ENCODE results near the gene ADAM19.
"Not testable (repeated sequence)": the region's sequence is repeated elsewhere in the genome, so short reads cannot be mapped to it uniquely, and the experiment has no call there.

Gene ADAM19

GRCh38 chr5:157460921-157461792, 114.4 kb downstream of the ADAM19 start:
- DNase-seq (ENCODE audit: low read depth) = no peak

GRCh38 chr5:157459715-157460599, 115.6 kb downstream of the ADAM19 start, which contains the start of gene NIPAL4:
Gene NIPAL4, plus strand, starts transcription at chr5:157460213. Its CDS starts 108 bp downstream, at chr5:157460321.
- DNase-seq (ENCODE audit: low read depth) = no peak

DNA sequence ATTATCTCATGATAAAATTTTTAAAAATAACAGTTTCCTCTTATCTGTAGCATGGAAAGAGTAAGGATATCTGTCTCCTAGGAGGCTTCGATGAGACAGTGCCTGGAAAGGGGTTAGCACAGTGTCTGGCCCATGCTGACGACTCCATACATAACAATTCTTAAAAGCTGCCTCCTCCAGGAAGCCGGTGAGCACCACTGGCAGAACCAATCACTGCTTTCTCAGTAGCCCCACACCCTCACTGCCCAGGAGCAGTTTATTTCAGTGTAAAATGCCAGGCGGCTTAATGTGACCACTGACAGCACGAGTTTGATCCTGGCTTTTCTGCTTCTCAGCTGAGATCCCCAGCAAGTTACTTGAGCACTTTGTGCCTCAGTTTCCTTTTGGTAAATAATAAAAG, 116.7 kb downstream of the ADAM19 start:
- no peak for DNase-seq (ENCODE audit: low read depth)

DNA sequence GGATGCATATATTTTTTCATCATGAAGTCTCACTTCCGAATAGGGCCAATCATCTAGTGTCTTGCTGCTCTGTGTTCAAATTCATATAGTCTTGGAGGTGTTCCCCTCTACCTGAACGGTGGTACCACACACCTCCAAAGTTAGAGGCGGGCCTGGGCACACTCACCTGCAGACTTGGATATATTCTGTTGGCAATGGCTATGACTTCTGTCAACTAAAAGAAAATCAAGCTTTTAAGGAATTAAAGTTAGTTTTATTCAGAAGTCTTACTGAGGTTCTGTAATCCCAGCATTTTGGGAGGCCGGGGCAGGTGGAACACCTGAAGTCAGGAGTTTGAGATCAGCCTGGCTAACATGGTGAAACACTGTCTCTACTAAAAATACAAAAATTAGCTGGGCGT, 118.2 kb downstream of the ADAM19 start:
- no peak for DNase-seq (ENCODE audit: low read depth)

- no peak for DNase-seq (ENCODE audit: low read depth)
Observed at GRCh38 chr5:157456301-157456700, 119.3 kb downstream of the ADAM19 start.

DNA sequence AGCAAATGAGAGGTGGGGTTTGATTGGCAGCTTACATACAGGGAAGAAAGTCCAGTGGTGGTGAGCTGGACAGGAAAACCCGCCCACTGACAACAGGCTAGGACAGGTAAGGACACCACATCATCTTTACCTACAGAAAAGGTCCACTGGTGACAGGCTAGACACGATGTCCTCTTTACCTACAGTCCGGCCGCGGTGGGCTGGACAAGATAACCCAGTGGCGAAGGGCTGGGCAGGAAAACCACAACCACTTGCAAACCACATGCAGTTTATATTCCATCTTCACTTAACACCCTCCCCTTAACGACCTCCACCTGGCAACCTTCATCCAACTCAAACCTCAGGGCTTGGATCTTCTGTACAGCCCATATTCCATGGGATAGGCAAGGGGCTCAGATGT, 120.5 kb downstream of the ADAM19 start:
- no peak for DNase-seq (ENCODE audit: low read depth)

DNA sequence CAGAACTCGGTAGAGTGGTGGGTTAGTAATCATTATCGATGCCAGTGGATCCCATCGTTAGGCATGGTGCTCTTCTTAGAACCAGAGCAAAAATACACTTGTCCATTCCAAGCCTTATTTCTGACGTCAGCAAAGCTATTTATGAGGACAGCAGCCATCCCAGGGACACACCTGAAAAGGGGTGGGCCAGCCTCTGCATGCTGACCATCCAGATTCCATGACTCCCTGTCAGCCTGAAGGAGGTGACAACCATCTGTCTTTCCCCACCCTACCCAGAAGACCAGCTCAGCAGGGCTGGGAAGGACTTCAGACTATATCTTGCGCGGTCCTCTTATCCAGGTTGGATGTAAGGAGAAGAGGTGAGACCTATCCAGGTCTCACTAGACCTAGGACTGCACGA, 121.3 kb downstream of the ADAM19 start:
- DNase-seq (ENCODE audit: low read depth) = no peak

GRCh38 chr5:157451806-157452205, 123.8 kb downstream of the ADAM19 start:
- DNase-seq (ENCODE audit: low read depth) = no peak

- no peak for DNase-seq (ENCODE audit: low read depth)
Observed at GRCh38 chr5:157450024-157450423, 125.6 kb downstream of the ADAM19 start.

DNA sequence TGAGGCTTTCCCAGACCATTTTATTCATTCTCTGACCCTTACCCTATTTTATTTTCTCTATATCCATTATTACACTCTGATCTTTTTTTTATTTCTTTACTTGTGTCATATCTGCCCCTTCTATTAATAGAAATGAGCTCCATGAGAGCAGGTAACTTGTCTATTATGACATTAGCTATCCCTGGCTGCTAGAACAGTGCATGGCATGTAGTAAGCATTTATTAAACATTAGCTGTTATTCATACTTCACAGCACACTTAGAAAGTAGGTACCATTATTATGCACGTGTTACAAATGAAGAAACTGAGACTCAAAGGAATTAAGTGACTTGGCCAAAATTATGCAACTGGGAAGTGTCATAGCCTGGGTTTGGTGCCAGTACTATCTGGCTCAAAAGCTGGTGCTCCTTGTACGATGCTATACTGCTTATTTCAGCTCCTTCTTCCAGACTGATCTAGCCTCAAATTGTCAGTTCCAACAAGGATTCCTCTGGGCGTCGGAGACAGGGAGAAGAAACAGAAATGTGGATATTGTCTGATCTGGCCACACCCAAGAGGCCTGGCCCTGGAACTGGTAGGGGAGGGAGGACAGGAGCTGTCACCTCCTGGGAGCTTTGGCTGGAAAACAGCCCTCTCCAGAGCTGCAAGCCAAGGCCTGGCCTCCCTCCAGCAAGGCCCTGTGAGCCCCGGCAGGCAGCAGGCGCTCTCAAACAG, 126.4 kb downstream of the ADAM19 start:
- no peak for DNase-seq (ENCODE audit: low read depth)

DNA sequence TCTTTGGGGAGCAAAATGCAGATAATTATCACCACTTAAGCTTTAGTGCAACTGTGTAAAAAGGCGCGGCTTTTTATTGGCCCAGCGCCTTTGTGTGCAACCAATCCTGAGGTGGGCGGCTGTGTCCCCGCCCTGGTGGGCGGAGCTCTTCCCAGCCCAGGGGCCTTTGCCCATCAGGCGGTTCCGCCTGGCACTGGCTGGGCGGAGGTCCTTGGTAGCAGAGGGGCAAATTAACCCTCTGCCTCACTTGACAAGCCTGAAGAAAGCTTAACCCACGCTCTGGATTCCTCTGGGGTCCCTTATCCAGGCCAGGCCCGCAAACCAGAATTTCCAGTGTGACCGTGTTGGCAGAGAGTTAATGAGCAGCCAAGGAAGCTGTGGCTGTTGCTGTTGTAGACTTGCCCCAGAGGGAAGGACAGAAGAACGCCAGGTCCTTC, 128.4 kb downstream of the ADAM19 start:
- no peak for DNase-seq (ENCODE audit: low read depth)

DNA sequence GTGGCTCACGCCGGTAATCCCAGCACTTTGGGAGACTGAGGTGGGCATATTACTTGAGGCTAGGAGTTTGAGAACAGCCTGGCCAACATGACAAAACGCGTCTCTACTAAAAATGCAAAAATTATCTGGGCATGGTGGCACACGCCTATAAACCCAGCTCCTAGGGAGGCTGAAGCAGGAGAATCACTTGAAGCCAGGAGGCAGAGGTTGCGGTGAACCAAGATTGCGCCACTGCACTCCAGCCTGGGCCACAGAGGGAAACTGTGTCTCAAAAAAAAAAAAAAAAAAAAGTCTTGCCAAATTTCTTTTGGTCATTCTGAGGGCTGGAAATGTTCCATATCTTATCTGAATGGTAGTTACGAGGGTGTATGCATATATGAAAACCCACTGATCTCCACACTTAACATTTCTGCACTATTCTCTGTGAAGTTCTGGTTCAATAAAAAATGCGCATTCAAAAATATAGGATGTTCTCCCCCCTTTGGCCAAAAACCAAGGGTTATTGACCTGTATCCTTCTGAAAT, 129.1 kb downstream of the ADAM19 start:
- DNase-seq (ENCODE audit: low read depth) = no peak

DNA sequence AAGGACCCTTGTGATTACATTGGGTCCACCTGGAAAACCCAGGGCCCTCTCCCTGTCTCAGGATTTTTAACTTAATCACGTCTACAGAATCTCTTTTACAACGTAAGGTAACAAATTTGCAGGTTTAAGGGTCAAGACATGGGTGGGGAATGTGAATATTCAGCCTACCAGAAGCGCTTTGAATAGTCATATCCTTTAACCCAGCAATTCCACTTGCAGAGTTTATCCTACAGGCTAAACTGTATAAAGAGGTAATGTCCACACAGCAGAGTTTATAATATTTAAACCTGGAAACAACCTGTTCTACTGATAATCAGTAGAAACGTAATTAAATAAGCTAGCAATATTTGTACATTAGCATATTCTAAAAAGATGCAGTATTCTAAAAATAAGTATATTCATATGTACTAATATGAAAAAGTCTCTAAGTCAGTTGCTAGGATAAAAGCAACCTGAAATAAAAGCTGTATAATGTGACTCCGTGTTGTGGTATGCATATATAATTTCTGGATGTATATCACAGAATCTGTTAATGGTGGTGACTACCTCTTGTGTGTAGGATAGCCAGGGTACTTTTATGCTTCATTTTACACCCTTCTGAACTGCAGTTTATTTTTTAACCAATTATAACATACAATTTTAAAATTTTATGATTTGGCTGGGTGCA, 129.7 kb downstream of the ADAM19 start:
- no peak for DNase-seq (ENCODE audit: low read depth)

GRCh38 chr5:157444224-157444623, 131.4 kb downstream of the ADAM19 start:
- DNase-seq (ENCODE audit: low read depth) = no peak

DNA sequence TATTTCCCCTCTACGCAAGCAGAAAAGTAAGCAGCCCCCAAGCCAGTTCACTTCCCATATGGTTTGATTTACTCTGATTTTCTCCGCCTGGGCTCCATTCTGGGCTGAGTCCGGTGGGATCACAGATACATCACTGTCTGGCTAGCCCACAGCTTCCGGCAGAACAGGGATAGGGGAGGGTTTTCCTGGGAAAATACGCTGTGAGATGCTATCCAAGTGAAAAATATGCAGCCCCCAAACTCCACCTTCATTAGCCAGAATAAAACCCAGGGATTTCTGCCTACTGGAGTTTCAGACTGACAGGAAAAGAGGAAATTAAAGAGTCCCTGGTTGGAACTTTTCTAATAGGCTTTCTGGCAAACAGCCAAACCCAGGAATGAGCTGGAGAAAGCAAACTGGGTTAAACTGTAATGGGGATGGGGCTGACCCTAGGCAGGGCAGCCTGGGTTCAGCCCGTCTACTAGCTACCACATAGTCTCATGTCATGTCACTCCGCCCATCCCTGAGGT, 132.5 kb downstream of the ADAM19 start:
- DNase-seq (ENCODE audit: low read depth) = no peak

GRCh38 chr5:157434096-157434495, 141.5 kb downstream of the ADAM19 start:
- DNase-seq (ENCODE audit: low read depth) = no peak

DNA sequence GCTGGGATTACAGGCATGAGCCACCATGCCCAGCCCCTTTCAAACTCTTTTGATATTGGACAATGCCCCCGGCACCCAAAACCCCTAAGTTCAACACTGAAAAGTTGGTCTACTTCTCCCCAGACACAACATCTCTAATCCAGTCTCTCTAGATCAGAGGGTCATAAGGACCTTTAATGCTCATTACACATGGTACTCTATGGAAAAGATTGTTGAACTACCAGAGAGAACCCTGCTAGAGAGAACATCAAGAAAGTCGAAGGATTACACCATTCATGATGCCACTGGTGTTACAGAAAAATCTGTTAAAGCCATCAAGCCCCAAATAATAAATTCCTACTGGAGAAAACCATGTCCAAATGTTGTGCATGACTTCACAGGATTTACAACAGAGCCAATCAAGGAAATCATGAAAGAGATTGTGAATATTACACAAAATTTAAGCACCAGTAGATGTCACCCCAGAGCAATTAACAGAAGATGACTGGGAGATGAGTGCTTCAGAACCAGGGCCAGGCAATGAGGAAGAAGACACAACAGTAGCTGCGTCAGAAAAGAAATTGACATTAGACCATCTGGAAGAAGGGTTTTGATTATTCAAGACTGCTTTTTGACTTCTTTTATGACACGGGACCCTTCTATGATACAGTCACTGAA, 143.9 kb downstream of the ADAM19 start:
- no peak for DNase-seq (ENCODE audit: low read depth)

GRCh38 chr5:157429920-157430319, 145.7 kb downstream of the ADAM19 start:
- not testable (repeated sequence) for DNase-seq (ENCODE audit: low read depth)

Measured in stimulated activated CD8-positive, alpha-beta memory T cell treated with anti-CD3 and anti-CD28 coated beads, Interleukin-15, amount 100 ng/mL, for 1 hour (primary cell).